Panc1 (cell line): ENCODE results near the gene TRIM8. TPM values are rescaled to one million over a fixed set of nuclear protein-coding genes. Genes with fewer than 3 reads are reported as not detected.

ENCODE experiments used
- ATAC-seq: fragments of 200-7000 bp; cut with Tn5 transposase; 2 replicates; pipeline ENCODE4 v1.9.1; 2020; ENCODE audit warnings: mild to moderate bottlenecking, moderate library complexity
- BruUV-seq: library from RNA; stranded (reverse); fragments of 400-500 nt; replicated peaks from 2 replicates; lab custom pipeline; 2021; lab: Mats Ljungman, UMichigan
- CTCF ChIA-PET: fragments of 300-600 bp; sonication (Branson Sonifier 250); formaldehyde crosslinking; loops from one replicate; lab custom pipeline; 2022; ENCODE audit warnings: antibody characterized with exemption; lab: Charles Lee
- POLR2A ChIA-PET: fragments of 300-600 bp; sonication (Branson Sonifier 250); formaldehyde crosslinking; loops from one replicate; lab custom pipeline; 2022; ENCODE audit warnings: antibody characterized with exemption; lab: Charles Lee
- DNase-seq: peaks from one replicate; pipeline ENCODE4 v3.0.0-alpha.2; 2010; ENCODE audit warnings: low read depth, low spot score
- H3K27ac ChIP-seq: 2 replicates; pipeline ENCODE4 v1.5.1; 2011; ENCODE audit warnings: mild to moderate bottlenecking, low read length, inconsistent platforms
- H3K27me3 ChIP-seq: fragments of 200-500 bp; sonication (Bioruptor generic); 2 replicates; pipeline ENCODE4 v1.6.0; 2014; ENCODE audit warnings: low read length, inconsistent platforms; ENCODE audit not compliant: control insufficient read depth, insufficient read depth
- H3K36me3 ChIP-seq: fragments of 200-500 bp; sonication (Bioruptor generic); 2 replicates; pipeline ENCODE4 v1.5.1; 2014; ENCODE audit warnings: inconsistent platforms, mild to moderate bottlenecking, low read length, moderate library complexity; ENCODE audit not compliant: control insufficient read depth, insufficient read depth
- H3K4me1 ChIP-seq: 2 replicates; pipeline ENCODE4 v1.5.1; 2011; ENCODE audit warnings: inconsistent platforms, mild to moderate bottlenecking, low read length, moderate library complexity; ENCODE audit not compliant: control insufficient read depth, insufficient read depth
- H3K4me3 ChIP-seq, 2 experiments: 2 replicates each; pipeline ENCODE4 v1.5.1; 2011 to 2012; ENCODE audit warnings: low read depth in 2 of 2, low read length in 2 of 2, mild to moderate bottlenecking in 2 of 2, inconsistent platforms in 1 of 2, moderate library complexity in 1 of 2
- H3K9me3 ChIP-seq: fragments of 200-500 bp; sonication (Bioruptor generic); 2 replicates; pipeline ENCODE4 v1.5.1; 2014; ENCODE audit warnings: low read depth, mild to moderate bottlenecking, inconsistent platforms, low read length, moderate library complexity; ENCODE audit not compliant: control insufficient read depth, insufficient read depth
- POLR2AphosphoS5 ChIP-seq: IDR thresholded peaks from 2 replicates; pipeline ENCODE4 v1.6.1; 2012; ENCODE audit warnings: mild to moderate bottlenecking, low read depth, low read length, moderate library complexity
- SIN3A ChIP-seq: IDR thresholded peaks from 2 replicates; pipeline ENCODE4 v1.6.1; 2012; ENCODE audit warnings: low read depth, mild to moderate bottlenecking, low read length, moderate library complexity, borderline replicate concordance; ENCODE audit not compliant: insufficient read depth
- TCF7L2 ChIP-seq: IDR thresholded peaks from 2 replicates; pipeline ENCODE4 v1.6.1; 2011; ENCODE audit warnings: mild to moderate bottlenecking, low read depth, low read length, inconsistent platforms
- in situ Hi-C: cut with HindIII; loops from 2 replicates; pipeline ENCODE4 v1.10.0; 2016; ENCODE audit warnings: low sequenced_read_pairs, low pct_unique_long_range_greater_than_20kb
- intact Hi-C: fragments of 100-400 bp; cut with micrococcal nuclease; formaldehyde crosslinking; loops from one replicate; pipeline ENCODE4 v1.10.0; 2022; ENCODE audit not compliant: unreplicated experiment
- total RNA-seq: library from RNA; stranded (reverse); gene quantifications from one replicate; pipeline ENCODE4 v1.2.1, GENCODE V29; 2021; ENCODE audit not compliant: unreplicated experiment
- TF ChIP-seq, protein P1 (sequence below), 2 experiments: IDR thresholded peaks; 2 replicates each; pipeline ENCODE4 v1.6.1; 2011 to 2012; ENCODE audit warnings: low read depth in 2 of 2, control low read depth in 1 of 2, low read length in 1 of 2, mild to moderate bottlenecking in 1 of 2, moderate library complexity in 1 of 2; ENCODE audit not compliant: insufficient read depth in 1 of 2
- TF ChIP-seq, protein P2 (sequence below): fragments of 450-650 bp; IDR thresholded peaks from 2 replicates; pipeline ENCODE4 v1.5.1; 2017; ENCODE audit warnings: mild to moderate bottlenecking

Gene TRIM8
- total RNA-seq, 1 experiment from 2014 or later: 54.4 TPM

DNA sequence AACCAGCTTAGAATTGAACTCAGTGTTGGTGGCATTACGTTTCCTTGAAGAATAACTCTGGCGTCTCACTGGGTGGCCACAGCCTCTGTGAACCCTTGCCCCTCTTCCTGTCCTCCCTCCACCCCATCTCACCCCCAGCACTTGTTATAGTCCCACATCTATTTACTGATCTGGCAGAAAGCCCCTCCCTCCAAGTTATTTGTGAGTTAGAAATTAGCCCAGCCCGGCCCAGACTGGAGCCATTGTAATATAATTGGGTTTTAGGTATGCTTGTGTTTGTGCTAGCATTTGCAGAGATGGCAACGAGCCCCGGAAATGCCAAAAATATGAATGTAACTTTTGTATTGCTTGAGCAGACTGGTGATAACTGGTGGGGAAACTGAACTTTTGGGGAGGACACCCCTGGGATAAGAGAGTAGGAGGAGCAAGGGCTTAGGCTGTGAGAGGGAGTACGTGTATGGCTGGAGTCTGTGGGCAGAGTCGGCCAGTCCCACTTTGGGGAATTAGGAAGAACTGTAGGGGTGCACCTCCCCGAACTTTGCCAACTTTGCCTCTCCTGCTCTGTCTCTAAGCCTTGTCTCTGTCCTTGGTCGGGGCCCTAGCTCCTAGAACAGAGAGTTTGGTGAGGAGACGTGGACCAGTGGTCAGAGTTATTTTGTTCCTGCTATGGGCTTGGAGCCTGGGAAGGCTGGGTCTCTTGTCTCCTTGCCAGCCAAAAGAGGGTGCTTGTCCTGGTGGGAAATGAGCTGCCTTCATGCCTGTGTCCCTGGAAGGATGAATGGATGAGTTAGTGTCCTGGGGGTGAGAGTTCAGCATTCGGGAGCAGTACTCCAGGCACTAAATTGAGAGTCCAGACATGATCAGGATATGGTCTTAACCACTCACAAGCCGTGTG lies 19.3 kb upstream of the TRIM8 start:
- Histone ChIP-seq H3K27me3 (no peaks in the 10 kb centered on the region), H3K9me3 (no peaks in the 10 kb centered on the region), H3K4me1 (peaks cover 36% of the 10 kb centered on the region), H3K36me3 (no peaks in the 10 kb centered on the region), H3K4me3 (no peak overlapping the region), H3K27ac (no peak overlapping the region)
- intact Hi-C loops (no loop called here), in situ Hi-C loops (no loop called here)
- ChIA-PET CTCF (no interaction called here), POLR2A (no interaction called here)
- BruUV-seq: no TSS peak
- ATAC-seq: no peak
- no peak for DNase-seq
- TF ChIP-seq POLR2AphosphoS5: no peak
- TF ChIP-seq, protein P1, sequence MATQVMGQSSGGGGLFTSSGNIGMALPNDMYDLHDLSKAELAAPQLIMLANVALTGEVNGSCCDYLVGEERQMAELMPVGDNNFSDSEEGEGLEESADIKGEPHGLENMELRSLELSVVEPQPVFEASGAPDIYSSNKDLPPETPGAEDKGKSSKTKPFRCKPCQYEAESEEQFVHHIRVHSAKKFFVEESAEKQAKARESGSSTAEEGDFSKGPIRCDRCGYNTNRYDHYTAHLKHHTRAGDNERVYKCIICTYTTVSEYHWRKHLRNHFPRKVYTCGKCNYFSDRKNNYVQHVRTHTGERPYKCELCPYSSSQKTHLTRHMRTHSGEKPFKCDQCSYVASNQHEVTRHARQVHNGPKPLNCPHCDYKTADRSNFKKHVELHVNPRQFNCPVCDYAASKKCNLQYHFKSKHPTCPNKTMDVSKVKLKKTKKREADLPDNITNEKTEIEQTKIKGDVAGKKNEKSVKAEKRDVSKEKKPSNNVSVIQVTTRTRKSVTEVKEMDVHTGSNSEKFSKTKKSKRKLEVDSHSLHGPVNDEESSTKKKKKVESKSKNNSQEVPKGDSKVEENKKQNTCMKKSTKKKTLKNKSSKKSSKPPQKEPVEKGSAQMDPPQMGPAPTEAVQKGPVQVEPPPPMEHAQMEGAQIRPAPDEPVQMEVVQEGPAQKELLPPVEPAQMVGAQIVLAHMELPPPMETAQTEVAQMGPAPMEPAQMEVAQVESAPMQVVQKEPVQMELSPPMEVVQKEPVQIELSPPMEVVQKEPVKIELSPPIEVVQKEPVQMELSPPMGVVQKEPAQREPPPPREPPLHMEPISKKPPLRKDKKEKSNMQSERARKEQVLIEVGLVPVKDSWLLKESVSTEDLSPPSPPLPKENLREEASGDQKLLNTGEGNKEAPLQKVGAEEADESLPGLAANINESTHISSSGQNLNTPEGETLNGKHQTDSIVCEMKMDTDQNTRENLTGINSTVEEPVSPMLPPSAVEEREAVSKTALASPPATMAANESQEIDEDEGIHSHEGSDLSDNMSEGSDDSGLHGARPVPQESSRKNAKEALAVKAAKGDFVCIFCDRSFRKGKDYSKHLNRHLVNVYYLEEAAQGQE (IDR thresholded peaks at IDR 0.05; ENCODE audit: insufficient read depth in 1 of 2, low read depth in 2 of 2, low read length in 1 of 2): no peak
- no peak for TF ChIP-seq TCF7L2
- no peak for TF ChIP-seq SIN3A
- TF ChIP-seq, protein P2, sequence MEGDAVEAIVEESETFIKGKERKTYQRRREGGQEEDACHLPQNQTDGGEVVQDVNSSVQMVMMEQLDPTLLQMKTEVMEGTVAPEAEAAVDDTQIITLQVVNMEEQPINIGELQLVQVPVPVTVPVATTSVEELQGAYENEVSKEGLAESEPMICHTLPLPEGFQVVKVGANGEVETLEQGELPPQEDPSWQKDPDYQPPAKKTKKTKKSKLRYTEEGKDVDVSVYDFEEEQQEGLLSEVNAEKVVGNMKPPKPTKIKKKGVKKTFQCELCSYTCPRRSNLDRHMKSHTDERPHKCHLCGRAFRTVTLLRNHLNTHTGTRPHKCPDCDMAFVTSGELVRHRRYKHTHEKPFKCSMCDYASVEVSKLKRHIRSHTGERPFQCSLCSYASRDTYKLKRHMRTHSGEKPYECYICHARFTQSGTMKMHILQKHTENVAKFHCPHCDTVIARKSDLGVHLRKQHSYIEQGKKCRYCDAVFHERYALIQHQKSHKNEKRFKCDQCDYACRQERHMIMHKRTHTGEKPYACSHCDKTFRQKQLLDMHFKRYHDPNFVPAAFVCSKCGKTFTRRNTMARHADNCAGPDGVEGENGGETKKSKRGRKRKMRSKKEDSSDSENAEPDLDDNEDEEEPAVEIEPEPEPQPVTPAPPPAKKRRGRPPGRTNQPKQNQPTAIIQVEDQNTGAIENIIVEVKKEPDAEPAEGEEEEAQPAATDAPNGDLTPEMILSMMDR: no peak

DNA sequence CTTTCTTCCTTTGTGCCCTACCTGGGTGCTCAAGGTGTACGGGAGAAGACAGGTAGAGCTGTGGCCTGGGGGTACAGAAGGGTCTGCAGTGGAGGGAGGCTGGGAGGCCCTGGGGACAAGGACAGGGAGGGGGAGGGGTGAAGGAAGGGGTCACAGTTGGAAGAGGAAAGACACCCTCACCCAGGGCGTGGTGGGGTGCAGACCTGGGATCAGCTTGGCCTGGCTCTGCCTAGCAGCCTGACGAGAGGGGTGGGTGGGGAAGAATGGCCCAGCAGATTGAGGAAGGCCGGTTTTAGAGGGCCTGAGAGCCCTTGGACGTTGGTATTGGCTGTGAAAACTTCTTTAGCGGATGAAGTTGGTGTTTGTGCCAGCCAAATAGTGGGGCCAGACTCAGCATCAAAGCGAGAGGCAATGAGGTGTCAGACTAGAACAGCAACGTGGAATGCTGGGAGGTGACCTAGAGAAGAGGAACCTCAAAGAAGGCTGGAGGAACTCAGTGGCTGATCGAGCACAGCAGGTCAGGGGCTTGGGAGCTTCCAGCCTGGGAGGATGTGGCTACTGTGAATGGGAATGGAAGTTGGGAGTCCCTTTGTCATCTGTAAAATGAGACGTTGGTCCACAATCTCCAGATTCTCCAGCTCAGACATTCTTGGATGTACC lies 18.1 kb upstream of the TRIM8 start:
- BruUV-seq: no TSS peak
- ChIA-PET POLR2A (interaction anchor here (0.8 kb wide), 1 partner anchor 18 kb away, joined by 3 read pairs; no protein-coding TSS in a partner anchor), CTCF (no interaction called here)
- Histone ChIP-seq H3K27ac (peak overlapping the region; percentile 24; the same call in 1 of the 2 replicates), H3K36me3 (no peaks in the 10 kb centered on the region), H3K4me1 (peaks cover 41% of the 10 kb centered on the region), H3K27me3 (no peaks in the 10 kb centered on the region), H3K4me3 (no peak overlapping the region), H3K9me3 (no peaks in the 10 kb centered on the region)
- intact Hi-C loops: no loop called here
- DNase-seq: no peak
- no peak for ATAC-seq
- TF ChIP-seq, protein P1 (IDR thresholded peaks at IDR 0.05; ENCODE audit: insufficient read depth in 1 of 2, low read depth in 2 of 2, low read length in 1 of 2): no peak
- TF ChIP-seq SIN3A (no peak), POLR2AphosphoS5 (no peak), TCF7L2 (no peak)
- TF ChIP-seq, protein P2: no peak
- in situ Hi-C loops: no loop called here
